ENCODE data around the gene OR51I2. TPM values are rescaled to one million over a fixed set of nuclear protein-coding genes. Genes with fewer than 3 reads are reported as not detected.

Gene OR51I2
- total and polyA plus RNA-seq, 9 of the 15 experiments (the other 6 are each of a cell fraction or from before 2014, with no cell fraction given), result 0.06 to 0.61 (median 0.07) TPM; not detected in 6

GRCh38 chr11:5489576-5490357 is 40.6 kb downstream of the OR51I2 start:
- H3K4me3 ChIP-seq, result no peak overlapping the region
- H3K4me1 ChIP-seq (replicated peaks in 1 of 2; ENCODE audit: control insufficient read depth in 2 of 2, insufficient read depth in 2 of 2, low read length in 2 of 2), result peaks cover 4 to 5% of the 10 kb centered on the region in 2 experiments; a peak in 1 of 5 replicates
- FAIRE-seq (no peak), ATAC-seq (no peak), DNase-seq (ENCODE audit: extremely low read depth in 1 of 4, low spot score in 3 of 4) (no peak)
- TF ChIP-seq ZNF239 (CRISPR knock-in tag; IDR thresholded peaks at IDR 0.05) (no peak), BCOR (IDR thresholded peaks at IDR 0.05) (0 out of 2 replicates have a peak, but pooled peaks have one; percentile 38), DEAF1 (CRISPR knock-in tag; IDR thresholded peaks at IDR 0.05) (no peak), POLR2AphosphoS5 (IDR thresholded peaks at IDR 0.05; ENCODE audit: control insufficient read depth, insufficient read depth, low read depth, low read length) (peak; percentile 55; the same call in 1 of the 2 replicates), RBM25 (IDR thresholded peaks at IDR 0.05; ENCODE audit: low read depth, low read length, severe bottlenecking) (peak; percentile 70)
- no peaks in the 10 kb centered on the region for H3K27me3 ChIP-seq (ENCODE audit: control insufficient read depth in 2 of 2, insufficient read depth in 2 of 2, low read length in 2 of 2)
- H3K79me2 ChIP-seq (ENCODE audit: control insufficient read depth, insufficient read depth, low read length), result peaks cover 100% of the 10 kb centered on the region
- no peak overlapping the region for H3K4me2 ChIP-seq (ENCODE audit: insufficient read depth, low read length)
- H2AFZ ChIP-seq (ENCODE audit: low read depth, low read length), result no peak overlapping the region
- no peak overlapping the region for H3K27ac ChIP-seq (ENCODE audit: extremely low read depth, low read depth, low read length)
- no peaks in the 10 kb centered on the region for H3K9me3 ChIP-seq (replicated peaks; ENCODE audit: control insufficient read depth, insufficient read depth, low read depth, low read length)
- H3K9ac ChIP-seq (ENCODE audit: insufficient read depth in 1 of 2, low read depth in 2 of 2, low read length in 2 of 2), result no peak overlapping the region
- H3K36me3 ChIP-seq (ENCODE audit: control insufficient read depth, insufficient read depth, low read length), result peaks cover 97% of the 10 kb centered on the region
- 57% methylated on average over 5 of the region's 5 CpGs for WGBS (ENCODE audit: insufficient coverage, low coverage, missing lambda C conversion rate)
- in situ Hi-C loops (cut with MboI), result no loop called here
- peaks cover 4% of the 10 kb centered on the region for H3K9me1 ChIP-seq (ENCODE audit: control insufficient read depth, insufficient read depth, low read length)
- intact Hi-C loops (cut with micrococcal nuclease), result loop anchor here (10.0 kb wide), 1 partner anchor 405 kb away; the partner anchor contains the start of gene OR52E5
- no TSS peak for BruUV-seq (replicated peaks)
- CTCF ChIA-PET (ENCODE audit: low intra/inter-chr PET ratio), result no interaction called here
- peaks cover 48% of the 10 kb centered on the region for H4K20me1 ChIP-seq (replicated peaks; ENCODE audit: control insufficient read depth, insufficient read depth, low read length)
- POLR2A ChIA-PET, result interaction anchor here (0.6 to 1.2 kb wide), 3 partner anchors 15 to 184 kb away, joined by 3 to 4 read pairs (median 4); no protein-coding TSS in a partner anchor
